Adipocyte (in vitro differentiated cells): Measurements from ENCODE around the gene BACH2.
"Not testable (repeated sequence)": the region's sequence is repeated elsewhere in the genome, so short reads cannot be mapped to it uniquely, and the experiment has no call there.

Experiments used
- DNase-seq: peaks from one replicate; pipeline ENCODE4 v3.0.0-alpha.2; 2015; ENCODE audit warnings: low read depth
- H3K27me3 ChIP-seq: replicated peaks from 2 replicates; pipeline ENCODE4 v1.7.0; 2013; ENCODE audit warnings: mild to moderate bottlenecking, low read length, moderate library complexity; ENCODE audit not compliant: control insufficient read depth, insufficient read depth
- H3K36me3 ChIP-seq: 2 replicates; pipeline ENCODE4 v1.7.0; 2013; ENCODE audit warnings: low read length, mild to moderate bottlenecking, moderate library complexity; ENCODE audit not compliant: control insufficient read depth, insufficient read depth, severe bottlenecking
- H3K4me1 ChIP-seq: 2 replicates; pipeline ENCODE4 v1.7.0; 2013; ENCODE audit warnings: mild to moderate bottlenecking, low read length, moderate library complexity; ENCODE audit not compliant: control insufficient read depth, insufficient read depth
- H3K4me3 ChIP-seq: 2 replicates; pipeline ENCODE4 v1.7.0; 2013; ENCODE audit warnings: mild to moderate bottlenecking, low read length, moderate library complexity
- H3K9ac ChIP-seq: 2 replicates; pipeline ENCODE4 v1.7.0; 2013; ENCODE audit warnings: mild to moderate bottlenecking, low read length, moderate library complexity
- H3K9me3 ChIP-seq: 2 replicates; pipeline ENCODE4 v1.7.0; 2013; ENCODE audit warnings: mild to moderate bottlenecking, low read length, moderate library complexity; ENCODE audit not compliant: control insufficient read depth

Gene BACH2

DNA sequence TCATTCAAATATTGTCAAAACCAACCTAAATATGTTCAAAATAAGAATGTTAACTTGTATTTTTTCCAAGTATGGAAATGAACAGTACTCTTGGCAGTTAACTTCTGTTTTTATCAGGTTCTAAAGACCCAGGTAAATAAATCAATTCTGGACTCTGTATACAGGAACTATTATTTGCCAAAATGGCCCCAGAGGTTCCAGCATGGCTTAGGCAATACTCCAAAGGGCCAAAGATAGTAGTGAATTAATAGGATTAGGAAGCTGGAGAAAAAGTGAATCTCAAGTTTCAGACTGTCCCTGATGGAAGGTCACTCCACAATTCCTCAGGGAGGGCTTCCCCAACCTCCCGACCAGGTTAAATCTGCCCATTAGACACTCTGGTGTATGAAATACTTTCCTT, 6.7 kb downstream of the BACH2 start:
- H3K27me3 ChIP-seq = no peaks in the 10 kb centered on the region
- no peak overlapping the region for H3K4me3 ChIP-seq
- no peaks in the 10 kb centered on the region for H3K36me3 ChIP-seq
- DNase-seq = no peak
- no peak overlapping the region for H3K9ac ChIP-seq
- peaks cover 34% of the 10 kb centered on the region for H3K4me1 ChIP-seq
- H3K9me3 ChIP-seq = peaks cover 5% of the 10 kb centered on the region

DNA sequence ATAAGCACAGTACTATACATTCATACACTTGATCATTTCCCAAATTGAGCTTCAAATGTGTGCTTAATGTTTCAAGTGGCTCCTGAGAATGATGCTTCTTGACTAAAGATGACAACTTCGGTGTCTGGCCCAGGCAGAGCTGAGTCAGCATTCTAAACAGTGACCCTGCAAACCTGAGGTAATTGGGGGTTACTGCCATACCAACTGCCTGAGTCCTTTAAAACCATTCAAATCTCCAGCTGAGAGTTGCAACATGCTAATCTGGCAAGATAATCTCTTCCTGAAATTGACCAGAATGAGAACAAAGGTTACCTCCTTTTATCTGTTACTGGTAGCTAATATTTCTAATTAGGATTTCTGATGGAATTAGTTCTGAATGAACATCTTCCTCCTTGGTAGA, 8.2 kb downstream of the BACH2 start:
- H3K36me3 ChIP-seq = no peaks in the 10 kb centered on the region
- peaks cover 40% of the 10 kb centered on the region for H3K4me1 ChIP-seq
- H3K9ac ChIP-seq = no peak overlapping the region
- no peaks in the 10 kb centered on the region for H3K27me3 ChIP-seq
- DNase-seq = no peak
- peaks cover 5% of the 10 kb centered on the region for H3K9me3 ChIP-seq
- no peak overlapping the region for H3K4me3 ChIP-seq

DNA sequence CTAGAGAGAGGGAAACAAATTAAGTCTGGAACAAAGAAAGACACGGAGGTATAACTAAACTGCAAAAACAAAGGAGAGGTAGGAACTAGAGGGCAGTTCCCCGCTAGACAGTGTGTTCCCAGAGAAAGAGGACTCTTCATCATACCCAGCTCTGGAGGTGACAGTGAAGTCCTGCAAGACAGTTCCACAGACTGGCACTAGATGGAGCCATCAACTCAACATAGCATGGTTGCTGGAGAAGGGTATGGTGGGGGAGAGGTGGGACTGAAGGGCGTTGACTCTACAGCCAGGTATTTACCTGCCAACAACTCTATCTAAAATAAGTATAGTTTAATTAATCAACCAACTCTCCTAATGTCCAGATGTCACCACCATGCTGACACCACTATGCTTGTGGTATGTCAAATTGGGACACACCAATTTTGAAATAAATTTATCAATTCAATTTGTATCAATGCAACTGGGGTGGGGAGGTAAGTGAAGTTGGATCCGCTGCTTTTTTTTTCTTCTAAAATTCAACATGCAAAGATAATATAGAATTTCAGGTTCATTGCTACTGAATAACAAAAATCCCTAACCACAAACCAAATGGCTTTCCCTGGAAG, 9.7 kb downstream of the BACH2 start:
- Histone ChIP-seq H3K9me3 (peaks cover 5% of the 10 kb centered on the region), H3K27me3 (no peaks in the 10 kb centered on the region), H3K4me3 (no peak overlapping the region), H3K9ac (no peak overlapping the region), H3K4me1 (peaks cover 40% of the 10 kb centered on the region), H3K36me3 (no peaks in the 10 kb centered on the region)
- no peak for DNase-seq

DNA sequence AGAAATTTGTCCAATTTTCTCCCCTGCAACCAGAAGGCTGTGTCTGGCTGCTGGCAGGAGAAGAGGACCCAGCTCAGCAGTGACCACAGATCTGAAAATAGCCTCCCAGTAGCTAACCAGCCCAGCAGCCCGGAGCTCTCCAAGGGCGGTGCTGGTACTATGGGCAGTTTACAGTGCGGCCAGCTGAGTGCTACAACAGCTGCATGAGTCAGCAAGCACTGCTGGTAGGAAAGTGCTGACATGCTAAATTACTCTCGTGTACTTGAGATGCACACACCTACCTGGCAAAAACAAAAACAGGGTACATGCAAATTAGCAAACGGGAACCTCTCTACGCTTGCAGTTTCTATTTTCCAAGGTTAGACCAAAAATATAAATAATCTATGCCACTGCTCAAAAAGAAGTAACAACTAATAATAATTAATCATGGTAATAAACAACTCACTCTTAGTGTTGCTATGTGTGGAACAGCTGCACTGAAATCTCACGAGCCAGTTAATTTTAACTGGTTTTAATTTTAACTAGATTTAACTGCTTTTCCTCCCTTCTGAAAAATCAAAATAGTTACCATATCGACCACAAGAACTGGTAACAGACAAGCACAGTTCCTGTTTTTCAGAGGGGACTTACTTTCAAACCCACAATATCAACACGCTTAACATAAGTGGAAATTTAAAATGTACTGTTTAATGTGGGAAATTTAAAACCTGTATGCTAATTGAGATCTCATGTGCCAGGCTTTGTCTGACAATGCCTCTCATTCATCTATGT, 10.8 kb downstream of the BACH2 start:
- Histone ChIP-seq H3K4me1 (peaks cover 35% of the 10 kb centered on the region), H3K27me3 (no peaks in the 10 kb centered on the region), H3K9ac (no peak overlapping the region), H3K9me3 (peaks cover 5% of the 10 kb centered on the region), H3K36me3 (no peaks in the 10 kb centered on the region), H3K4me3 (peak overlapping the region; percentile 82)
- peak; percentile 76 for DNase-seq

DNA sequence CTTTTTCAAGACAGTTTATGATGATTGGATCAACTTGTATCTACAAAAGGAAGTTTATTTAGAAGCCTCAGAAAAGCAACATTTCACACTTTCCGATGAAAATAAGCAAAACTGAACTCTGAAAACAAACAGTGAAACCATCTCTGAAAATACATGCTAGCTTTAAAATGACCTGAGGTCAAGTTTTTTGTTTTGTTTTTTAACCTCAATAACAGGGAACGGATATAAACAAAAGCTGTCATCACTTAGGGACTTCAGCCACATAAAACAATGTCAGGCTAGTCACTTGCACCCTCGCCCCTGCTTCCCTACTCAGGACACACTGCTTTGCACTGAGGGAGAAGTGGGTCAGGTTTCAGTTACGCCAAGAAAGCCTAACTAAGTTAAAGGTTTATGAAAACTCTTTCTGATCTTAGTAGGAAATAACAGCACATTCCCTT, 11.6 kb downstream of the BACH2 start:
- H3K9me3 ChIP-seq = peaks cover 5% of the 10 kb centered on the region
- H3K36me3 ChIP-seq = no peaks in the 10 kb centered on the region
- peak; percentile 25 for DNase-seq
- H3K4me1 ChIP-seq = peaks cover 33% of the 10 kb centered on the region
- peak overlapping the region; percentile 82 for H3K4me3 ChIP-seq
- no peaks in the 10 kb centered on the region for H3K27me3 ChIP-seq
- peak overlapping the region; percentile 45 for H3K9ac ChIP-seq

DNA sequence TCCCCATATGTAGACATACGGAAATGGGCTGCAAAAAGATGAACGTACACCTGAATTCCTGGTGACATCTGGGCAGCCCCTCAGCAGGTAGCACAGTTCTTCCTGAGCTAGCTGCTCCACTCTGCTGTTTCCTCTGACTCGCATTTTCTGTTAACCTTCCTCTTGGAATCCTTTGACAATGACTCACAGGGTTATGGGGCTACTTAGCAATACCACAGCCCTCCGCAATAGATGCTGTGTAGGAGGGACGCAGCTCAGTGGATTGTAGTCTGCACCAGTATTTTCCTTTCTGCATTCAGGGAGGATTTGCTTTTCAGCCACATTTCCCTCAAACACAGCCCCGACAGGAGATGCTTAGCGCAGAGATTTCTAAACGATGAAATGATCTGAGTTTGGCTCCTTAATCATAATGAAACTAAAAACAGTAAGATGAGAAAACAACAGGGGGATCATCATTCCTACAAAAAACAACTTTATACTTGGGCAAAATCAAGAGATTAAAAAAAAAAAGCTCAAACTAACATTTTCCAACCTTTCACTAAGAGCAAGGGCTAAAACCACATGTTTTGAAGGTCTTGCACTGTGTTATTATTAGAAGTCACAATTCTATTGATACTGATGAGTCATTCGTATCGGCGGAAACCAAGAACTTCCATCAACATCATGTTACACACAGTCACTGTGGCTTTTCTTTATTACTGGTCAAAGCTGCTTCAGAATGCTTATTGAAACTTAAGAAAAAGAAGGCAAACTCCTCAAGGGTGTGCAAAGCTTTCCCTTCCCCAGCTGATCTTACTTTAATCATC, 12.2 kb downstream of the BACH2 start:
- Histone ChIP-seq H3K27me3 (no peaks in the 10 kb centered on the region), H3K4me3 (peak overlapping the region; percentile 82), H3K9ac (peak overlapping the region; percentile 45), H3K4me1 (peaks cover 33% of the 10 kb centered on the region), H3K36me3 (no peaks in the 10 kb centered on the region), H3K9me3 (peaks cover 5% of the 10 kb centered on the region)
- peak; percentile 75 for DNase-seq

DNA sequence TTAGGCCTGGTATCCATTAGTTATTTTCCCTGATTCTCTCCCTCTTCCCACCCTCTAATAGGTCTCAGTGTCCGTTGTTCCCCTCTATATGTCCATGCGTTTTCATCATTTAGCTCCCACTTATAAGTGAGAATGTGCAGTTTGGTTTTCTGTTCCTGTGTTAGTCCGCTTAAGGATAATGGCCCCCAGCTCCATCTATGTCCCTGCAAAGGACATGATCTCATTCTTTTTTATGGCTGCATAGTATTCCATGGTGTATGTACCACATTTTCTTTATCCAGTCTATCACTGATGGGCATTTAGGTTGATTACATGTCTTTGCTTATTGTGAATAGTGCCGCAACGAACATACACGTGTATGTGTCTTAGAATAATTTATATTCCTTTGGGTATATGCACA, 14.4 kb downstream of the BACH2 start:
- not testable (repeated sequence) for H3K27me3 ChIP-seq, H3K9ac ChIP-seq, H3K4me3 ChIP-seq, H3K9me3 ChIP-seq, DNase-seq, H3K36me3 ChIP-seq
- peaks cover 21% of the 10 kb centered on the region for H3K4me1 ChIP-seq

DNA sequence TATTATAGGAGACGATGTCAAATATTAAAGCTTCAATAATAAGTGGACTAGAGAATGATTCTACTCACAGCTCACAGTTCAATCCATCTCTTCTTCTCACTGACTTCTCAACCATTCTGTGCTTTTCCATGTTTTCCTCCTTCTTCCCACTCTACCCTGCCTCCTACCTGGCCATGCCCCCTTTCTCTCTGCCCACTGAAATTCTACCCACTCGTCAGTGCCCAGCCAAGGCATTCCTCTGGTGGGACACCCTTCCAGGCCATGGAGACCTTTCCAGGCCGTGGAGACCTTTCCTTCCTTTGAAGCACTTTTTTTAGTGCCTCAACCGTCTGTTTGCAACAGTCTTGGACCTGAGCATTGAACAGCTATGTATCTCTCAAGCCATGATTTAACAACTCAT, 18.5 kb downstream of the BACH2 start:
- no peak overlapping the region for H3K9ac ChIP-seq
- H3K27me3 ChIP-seq = no peaks in the 10 kb centered on the region
- no peak for DNase-seq
- H3K4me1 ChIP-seq = no peaks in the 10 kb centered on the region
- no peaks in the 10 kb centered on the region for H3K36me3 ChIP-seq
- no peak overlapping the region for H3K4me3 ChIP-seq
- no peaks in the 10 kb centered on the region for H3K9me3 ChIP-seq

DNA sequence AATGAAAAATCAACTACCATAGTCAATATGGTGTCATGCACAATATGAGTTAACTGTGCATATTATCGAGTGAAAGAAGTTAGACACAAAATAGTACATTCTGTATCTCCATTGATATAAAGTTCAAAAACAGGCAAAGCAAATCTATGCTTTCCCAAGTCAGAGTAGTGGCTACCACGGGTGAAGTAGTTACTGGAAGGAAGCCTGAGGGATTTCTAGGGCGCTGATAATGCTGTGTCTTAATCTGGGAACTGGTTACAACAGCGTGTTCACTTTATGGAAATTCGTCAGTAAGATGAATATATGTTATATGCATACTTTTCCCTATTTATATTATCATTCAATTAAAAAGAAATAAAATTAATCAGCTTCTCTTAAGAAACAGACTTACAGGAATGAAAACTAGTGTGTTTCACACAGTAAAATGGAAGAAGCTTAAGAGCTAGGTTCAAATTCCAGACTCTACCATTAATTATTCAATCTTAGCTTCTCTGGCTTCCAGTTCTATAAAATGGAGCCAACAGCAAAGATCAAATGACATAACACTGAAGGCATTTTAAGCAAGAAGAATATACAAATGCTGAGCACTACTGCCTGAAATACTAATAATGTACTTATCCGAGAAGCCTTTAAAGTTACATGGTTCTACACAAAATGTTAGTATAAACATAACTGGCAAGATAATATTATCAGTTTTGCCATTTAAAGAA, 19.2 kb downstream of the BACH2 start:
- Histone ChIP-seq H3K27me3 (no peaks in the 10 kb centered on the region), H3K9ac (no peak overlapping the region), H3K4me1 (no peaks in the 10 kb centered on the region), H3K4me3 (no peak overlapping the region), H3K9me3 (no peaks in the 10 kb centered on the region), H3K36me3 (no peaks in the 10 kb centered on the region)
- DNase-seq = no peak

DNA sequence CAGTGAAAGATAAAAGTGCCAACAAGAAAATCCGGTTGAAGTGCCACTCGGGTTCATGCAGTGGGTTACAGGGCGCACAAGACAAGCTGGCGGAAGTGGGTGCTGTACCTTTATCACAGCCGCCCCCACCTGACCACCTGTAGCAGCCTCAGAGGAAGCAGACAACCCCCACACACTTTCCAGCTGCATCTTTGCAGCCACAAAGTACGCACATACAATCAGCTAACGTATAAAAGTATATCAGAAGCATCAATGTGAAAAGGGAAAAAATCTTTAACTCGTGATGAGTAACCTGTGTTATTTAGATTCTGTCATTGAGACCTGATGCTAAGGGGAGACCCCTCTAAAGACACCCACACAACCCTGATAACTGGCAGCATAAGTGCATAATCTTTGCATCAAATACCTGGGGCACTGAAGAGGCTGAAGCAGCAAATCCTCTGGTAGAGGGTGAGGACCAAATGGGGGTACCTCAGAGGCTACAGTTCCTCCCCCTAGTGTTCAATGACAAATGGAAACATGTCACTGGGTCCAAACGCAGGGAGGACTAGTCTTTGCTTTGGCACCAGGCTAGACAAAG, 22.1 kb downstream of the BACH2 start:
- no peak for DNase-seq
- Histone ChIP-seq H3K36me3 (no peaks in the 10 kb centered on the region), H3K4me3 (no peak overlapping the region), H3K9ac (no peak overlapping the region), H3K4me1 (no peaks in the 10 kb centered on the region), H3K27me3 (no peaks in the 10 kb centered on the region), H3K9me3 (peaks cover 3% of the 10 kb centered on the region)
